Coronary artery (tissue), 2 donors: ENCODE measurements around the gene DBNL.

Experiments
- DNase-seq: peaks from one replicate; pipeline ENCODE4 v3.0.0-alpha.2; 2017; ENCODE audit warnings: low spot score
- H3K27ac ChIP-seq, 2 donors: fragments of 200-600 bp; sonication (generic); one replicate each; pipeline ENCODE4 v1.5.1; 2016 to 2019
- H3K4me3 ChIP-seq: fragments of 200-600 bp; sonication (generic); 2 replicates; pipeline ENCODE4 v1.5.1; 2016; ENCODE audit warnings: mild to moderate bottlenecking, moderate library complexity
- TF ChIP-seq, protein P1 (sequence below): fragments of 200-600 bp; sonication (generic); IDR thresholded peaks from one replicate; pipeline ENCODE4 v1.5.1; 2019; ENCODE audit warnings: antibody characterized with exemption

DBNL gene

DNA sequence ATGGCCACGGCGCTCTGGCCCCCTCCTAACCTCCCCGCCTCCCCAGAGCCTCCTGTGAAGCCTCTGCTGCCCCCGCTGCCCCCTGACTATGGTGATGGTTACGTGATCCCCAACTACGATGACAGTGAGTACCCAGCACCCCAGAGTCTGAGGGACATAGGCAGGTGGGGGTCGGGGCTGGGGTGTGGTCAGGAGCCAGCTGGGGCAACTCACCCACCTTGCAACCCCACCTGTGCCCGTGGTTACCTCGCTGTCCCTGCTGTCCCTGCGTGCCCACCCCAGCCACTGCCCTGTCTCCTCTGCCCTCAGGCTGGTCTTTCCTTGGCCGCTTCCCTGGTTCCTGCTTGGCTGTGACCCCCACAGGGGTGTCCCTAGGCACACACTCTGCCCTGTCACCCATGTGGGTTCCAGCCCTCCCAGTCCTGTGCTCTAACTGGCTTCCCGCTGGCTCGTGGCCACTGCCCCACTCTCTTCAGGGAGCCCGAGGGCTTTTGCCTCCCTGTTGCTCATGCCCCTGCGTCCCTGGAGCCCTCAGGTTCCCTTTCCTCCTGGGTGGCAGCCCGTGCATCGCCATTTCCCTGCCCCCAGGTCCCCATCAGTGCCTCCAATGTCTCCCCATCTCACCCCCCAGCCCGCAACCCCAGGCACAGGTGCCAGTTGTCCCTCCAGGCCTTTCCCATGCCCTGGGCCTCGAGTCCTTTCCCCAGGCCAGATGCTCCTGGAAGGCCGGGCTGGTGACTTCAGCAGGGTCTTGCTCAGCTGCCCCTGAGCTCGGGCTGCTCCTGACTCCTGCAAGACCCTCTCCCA is 63.7 kb downstream of the DBNL start:
- TF ChIP-seq, protein P1, sequence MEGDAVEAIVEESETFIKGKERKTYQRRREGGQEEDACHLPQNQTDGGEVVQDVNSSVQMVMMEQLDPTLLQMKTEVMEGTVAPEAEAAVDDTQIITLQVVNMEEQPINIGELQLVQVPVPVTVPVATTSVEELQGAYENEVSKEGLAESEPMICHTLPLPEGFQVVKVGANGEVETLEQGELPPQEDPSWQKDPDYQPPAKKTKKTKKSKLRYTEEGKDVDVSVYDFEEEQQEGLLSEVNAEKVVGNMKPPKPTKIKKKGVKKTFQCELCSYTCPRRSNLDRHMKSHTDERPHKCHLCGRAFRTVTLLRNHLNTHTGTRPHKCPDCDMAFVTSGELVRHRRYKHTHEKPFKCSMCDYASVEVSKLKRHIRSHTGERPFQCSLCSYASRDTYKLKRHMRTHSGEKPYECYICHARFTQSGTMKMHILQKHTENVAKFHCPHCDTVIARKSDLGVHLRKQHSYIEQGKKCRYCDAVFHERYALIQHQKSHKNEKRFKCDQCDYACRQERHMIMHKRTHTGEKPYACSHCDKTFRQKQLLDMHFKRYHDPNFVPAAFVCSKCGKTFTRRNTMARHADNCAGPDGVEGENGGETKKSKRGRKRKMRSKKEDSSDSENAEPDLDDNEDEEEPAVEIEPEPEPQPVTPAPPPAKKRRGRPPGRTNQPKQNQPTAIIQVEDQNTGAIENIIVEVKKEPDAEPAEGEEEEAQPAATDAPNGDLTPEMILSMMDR, result no peak
- H3K27ac ChIP-seq, result peak overlapping the region; percentile 98 to 99
- peak overlapping the region; percentile 80 for H3K4me3 ChIP-seq
- no peak for DNase-seq

DNA sequence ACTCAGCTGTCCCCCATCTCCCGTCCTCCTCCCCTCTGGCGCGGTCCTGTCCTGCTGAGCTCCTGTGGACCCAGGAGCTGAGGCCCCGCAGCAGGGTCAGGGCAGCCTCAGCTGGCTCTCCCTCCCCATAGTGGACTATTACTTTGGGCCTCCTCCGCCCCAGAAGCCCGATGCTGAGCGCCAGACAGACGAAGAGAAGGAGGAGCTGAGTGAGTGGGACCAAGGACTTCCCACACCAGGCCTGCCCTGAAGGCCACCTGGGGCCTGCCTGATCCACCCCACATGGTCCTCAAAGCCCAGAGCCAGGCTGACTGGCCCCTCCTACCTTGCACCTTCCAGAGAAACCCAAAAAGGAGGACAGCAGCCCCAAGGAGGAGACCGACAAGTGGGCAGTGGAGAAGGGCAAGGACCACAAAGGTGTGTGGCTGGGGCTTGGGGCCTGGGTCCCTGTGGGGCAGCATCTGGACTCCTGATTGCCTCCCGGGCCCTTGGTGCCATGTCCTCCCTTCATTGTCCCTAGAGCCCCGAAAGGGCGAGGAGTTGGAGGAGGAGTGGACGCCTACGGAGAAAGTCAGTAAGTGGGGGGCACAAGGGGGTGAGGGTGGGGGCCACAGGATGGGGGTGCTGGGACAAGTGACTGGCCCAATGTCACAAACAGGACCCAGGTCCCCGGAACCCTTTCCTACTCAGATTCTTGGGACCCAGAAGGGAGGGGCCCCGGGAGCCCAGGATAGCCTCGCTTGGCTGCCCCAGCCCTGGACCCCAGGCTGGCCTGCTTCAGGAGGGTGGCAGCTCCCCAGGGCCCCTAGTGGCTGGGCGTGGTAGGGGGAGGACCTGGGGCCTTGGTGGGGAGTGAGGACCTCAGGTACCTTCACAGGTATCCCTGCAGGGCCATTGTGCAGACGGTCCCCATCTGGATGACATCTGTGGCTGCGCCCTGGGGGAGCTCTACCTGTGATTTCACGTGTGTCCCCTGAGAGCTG is 64.6 kb downstream of the DBNL start:
- H3K27ac ChIP-seq, result peak overlapping the region; percentile 98 to 99
- TF ChIP-seq, protein P1, result no peak
- no peak for DNase-seq
- H3K4me3 ChIP-seq, result peak overlapping the region; percentile 80

DNA sequence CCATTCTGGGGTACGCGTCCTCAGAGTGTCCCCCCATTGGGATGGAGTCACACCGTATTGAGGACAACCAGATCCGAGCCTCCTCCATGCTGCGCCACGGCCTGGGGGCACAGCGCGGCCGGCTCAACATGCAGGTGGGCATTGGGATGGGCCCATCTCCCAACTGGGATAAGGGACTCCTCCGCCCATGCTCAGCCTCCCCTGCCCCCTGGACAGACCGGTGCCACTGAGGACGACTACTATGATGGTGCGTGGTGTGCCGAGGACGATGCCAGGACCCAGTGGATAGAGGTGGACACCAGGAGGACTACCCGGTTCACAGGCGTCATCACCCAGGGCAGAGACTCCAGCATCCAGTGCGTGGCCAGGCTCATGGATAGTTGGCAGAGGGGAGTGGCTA is 65.5 kb downstream of the DBNL start:
- H3K27ac ChIP-seq, result peak overlapping the region; percentile 98 to 99
- TF ChIP-seq, protein P1, result no peak
- no peak overlapping the region for H3K4me3 ChIP-seq
- no peak for DNase-seq

DNA sequence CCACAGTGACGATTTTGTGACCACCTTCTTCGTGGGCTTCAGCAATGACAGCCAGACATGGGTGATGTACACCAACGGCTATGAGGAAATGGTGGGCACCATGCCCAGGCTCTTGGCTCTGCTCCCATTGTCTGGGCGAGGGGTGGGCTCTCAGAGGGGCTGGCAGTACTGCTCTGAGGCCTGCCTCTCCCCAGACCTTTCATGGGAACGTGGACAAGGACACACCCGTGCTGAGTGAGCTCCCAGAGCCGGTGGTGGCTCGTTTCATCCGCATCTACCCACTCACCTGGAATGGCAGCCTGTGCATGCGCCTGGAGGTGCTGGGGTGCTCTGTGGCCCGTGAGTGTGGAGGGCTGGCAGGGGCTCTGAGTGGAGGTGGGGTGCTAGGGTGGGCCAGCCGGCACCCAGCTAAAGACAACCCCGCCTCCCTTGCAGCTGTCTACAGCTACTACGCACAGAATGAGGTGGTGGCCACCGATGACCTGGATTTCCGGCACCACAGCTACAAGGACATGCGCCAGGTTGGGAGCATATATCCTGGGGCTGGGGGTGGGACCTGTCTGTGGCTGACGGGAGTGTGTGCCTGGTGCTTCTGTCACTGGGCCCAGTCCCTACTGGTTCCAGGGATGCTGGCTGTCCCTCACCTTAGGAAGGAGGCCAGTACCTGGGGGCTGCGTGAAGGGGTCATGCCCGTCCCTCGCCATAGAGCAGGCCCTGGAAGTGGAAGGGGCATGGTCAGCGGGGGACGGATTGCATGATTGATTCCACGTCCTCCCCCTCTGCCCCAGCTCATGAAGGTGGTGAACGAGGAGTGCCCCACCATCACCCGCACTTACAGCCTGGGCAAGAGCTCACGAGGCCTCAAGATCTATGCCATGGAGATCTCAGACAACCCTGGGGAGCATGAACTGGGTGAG is 66.5 kb downstream of the DBNL start:
- DNase-seq, result no peak
- H3K4me3 ChIP-seq, result peak overlapping the region; percentile 22
- TF ChIP-seq, protein P1, result no peak
- H3K27ac ChIP-seq, result peak overlapping the region; percentile 98 to 99
